Stimulated activated effector memory CD8-positive, alpha-beta T cell treated with anti-CD3 and anti-CD28 coated beads, Interleukin-12 subunit alpha, Interleukin-12 subunit beta, amount 100 ng/mL, for 72 hours (primary cell): ENCODE measurements around the gene ERO1A.
A peak's percentile ranks its signal among the peaks of the same experiment; 100 is the strongest.

Experiments used
- ATAC-seq: fragments of 150-1000 bp; cut with Tn5 transposase; 2 replicates; pipeline ENCODE4 v1.10.0; 2021
- DNase-seq, 2 donors: peaks; one replicate each; pipeline ENCODE4 v3.0.0; 2021 to 2022; ENCODE audit warnings: low spot score in 2 of 2
- H3K27ac Mint-ChIP-seq: one replicate; pipeline ENCODE4 v1.8.0; 2022; ENCODE audit warnings: mild to moderate bottlenecking, mixed read lengths
- H3K36me3 Mint-ChIP-seq: one replicate; pipeline ENCODE4 v1.8.0; 2022; ENCODE audit warnings: mild to moderate bottlenecking, mixed read lengths
- H3K4me1 Mint-ChIP-seq: one replicate; pipeline ENCODE4 v1.8.0; 2022; ENCODE audit warnings: mixed read lengths
- H3K4me3 Mint-ChIP-seq: one replicate; pipeline ENCODE4 v1.8.0; 2022; ENCODE audit warnings: mild to moderate bottlenecking, mixed read lengths
- H3K9me3 Mint-ChIP-seq: one replicate; pipeline ENCODE4 v1.8.0; 2022; ENCODE audit warnings: mixed read lengths

The ERO1A gene

GRCh38 chr14:52678591-52678990 is 16.8 kb downstream of the ERO1A start:
- ATAC-seq = no peak
- no peak for DNase-seq
- Mint-ChIP-seq H3K4me3 (no peak overlapping the region), H3K4me1 (no peaks in the 10 kb centered on the region), H3K36me3 (peaks cover 99% of the 10 kb centered on the region), H3K27ac (no peak overlapping the region), H3K9me3 (no peaks in the 10 kb centered on the region)

- H3K4me3 Mint-ChIP-seq = no peak overlapping the region
- H3K27ac Mint-ChIP-seq = no peak overlapping the region
- ATAC-seq = no peak
- H3K4me1 Mint-ChIP-seq = no peaks in the 10 kb centered on the region
- DNase-seq = no peak
- no peaks in the 10 kb centered on the region for H3K9me3 Mint-ChIP-seq
- peaks cover 99% of the 10 kb centered on the region for H3K36me3 Mint-ChIP-seq
These were observed 31.5 kb downstream of the ERO1A start for GRCh38 chr14:52663850-52664249.

- Mint-ChIP-seq H3K27ac (no peak overlapping the region), H3K36me3 (peaks cover 100% of the 10 kb centered on the region), H3K4me1 (no peaks in the 10 kb centered on the region), H3K9me3 (no peaks in the 10 kb centered on the region), H3K4me3 (no peak overlapping the region)
- DNase-seq (no peak), ATAC-seq (peak; percentile 58)
These were observed 34.0 kb downstream of the ERO1A start for GRCh38 chr14:52661314-52661713.

- H3K36me3 Mint-ChIP-seq = peaks cover 100% of the 10 kb centered on the region
These were observed 34.5 kb downstream of the ERO1A start for GRCh38 chr14:52660832-52661231.

GRCh38 chr14:52660325-52660724 is 35.0 kb downstream of the ERO1A start:
- no peaks in the 10 kb centered on the region for H3K4me1 Mint-ChIP-seq
- H3K27ac Mint-ChIP-seq = no peak overlapping the region
- H3K4me3 Mint-ChIP-seq = no peak overlapping the region
- no peak for ATAC-seq
- DNase-seq = no peak
- H3K36me3 Mint-ChIP-seq = peaks cover 100% of the 10 kb centered on the region
- no peaks in the 10 kb centered on the region for H3K9me3 Mint-ChIP-seq

More at GRCh38 chr14:52660832-52661231, 34.5 kb downstream of the ERO1A start:
- ATAC-seq = no peak
- no peak overlapping the region for H3K4me3 Mint-ChIP-seq
- DNase-seq = no peak
- H3K27ac Mint-ChIP-seq = no peak overlapping the region
- no peaks in the 10 kb centered on the region for H3K9me3 Mint-ChIP-seq
- no peaks in the 10 kb centered on the region for H3K4me1 Mint-ChIP-seq

- no peak for ATAC-seq
- Mint-ChIP-seq H3K36me3 (peaks cover 100% of the 10 kb centered on the region), H3K9me3 (no peaks in the 10 kb centered on the region)
These were observed 38.5 kb downstream of the ERO1A start for GRCh38 chr14:52656905-52657304.

GRCh38 chr14:52650774-52651173 is 44.6 kb downstream of the ERO1A start:
- Mint-ChIP-seq H3K9me3 (no peaks in the 10 kb centered on the region), H3K36me3 (peaks cover 100% of the 10 kb centered on the region), H3K4me1 (no peaks in the 10 kb centered on the region), H3K4me3 (no peak overlapping the region), H3K27ac (no peak overlapping the region)
- ATAC-seq (no peak), DNase-seq (no peak)

More at GRCh38 chr14:52656905-52657304, 38.5 kb downstream of the ERO1A start:
- Mint-ChIP-seq H3K4me3 (no peak overlapping the region), H3K4me1 (no peaks in the 10 kb centered on the region), H3K27ac (no peak overlapping the region)
- DNase-seq = no peak

- ATAC-seq (no peak), DNase-seq (no peak)
- Mint-ChIP-seq H3K9me3 (no peaks in the 10 kb centered on the region), H3K36me3 (peaks cover 100% of the 10 kb centered on the region), H3K27ac (no peak overlapping the region), H3K4me3 (no peak overlapping the region), H3K4me1 (no peaks in the 10 kb centered on the region)
These were observed 45.8 kb downstream of the ERO1A start for GRCh38 chr14:52649511-52649910.

- DNase-seq (no peak), ATAC-seq (no peak)
- Mint-ChIP-seq H3K27ac (no peak overlapping the region), H3K9me3 (peaks cover 6% of the 10 kb centered on the region), H3K36me3 (peaks cover 73% of the 10 kb centered on the region), H3K4me3 (no peak overlapping the region), H3K4me1 (peaks cover 11% of the 10 kb centered on the region)
These were observed 53.6 kb downstream of the ERO1A start for GRCh38 chr14:52641745-52642144.

GRCh38 chr14:52640137-52640536 is 55.2 kb downstream of the ERO1A start:
- peaks cover 11% of the 10 kb centered on the region for H3K4me1 Mint-ChIP-seq
- H3K27ac Mint-ChIP-seq = peak overlapping the region; percentile 7
- ATAC-seq = peak; percentile 74
- H3K4me3 Mint-ChIP-seq = no peak overlapping the region
- H3K36me3 Mint-ChIP-seq = peaks cover 57% of the 10 kb centered on the region
- DNase-seq = no peak
- peaks cover 6% of the 10 kb centered on the region for H3K9me3 Mint-ChIP-seq

GRCh38 chr14:52619687-52620086 is 75.7 kb downstream of the ERO1A start:
- Mint-ChIP-seq H3K4me3 (no peak overlapping the region), H3K36me3 (no peaks in the 10 kb centered on the region), H3K9me3 (no peaks in the 10 kb centered on the region), H3K4me1 (no peaks in the 10 kb centered on the region), H3K27ac (no peak overlapping the region)
- ATAC-seq (no peak), DNase-seq (no peak)

- Mint-ChIP-seq H3K4me3 (no peak overlapping the region), H3K36me3 (no peaks in the 10 kb centered on the region), H3K9me3 (no peaks in the 10 kb centered on the region), H3K4me1 (no peaks in the 10 kb centered on the region), H3K27ac (no peak overlapping the region)
- no peak for ATAC-seq
- DNase-seq = no peak
These were observed 76.8 kb downstream of the ERO1A start for GRCh38 chr14:52618602-52619001.

GRCh38 chr14:52610187-52610586 is 85.2 kb downstream of the ERO1A start:
- no peak overlapping the region for H3K4me3 Mint-ChIP-seq
- no peaks in the 10 kb centered on the region for H3K4me1 Mint-ChIP-seq
- no peaks in the 10 kb centered on the region for H3K9me3 Mint-ChIP-seq
- no peak overlapping the region for H3K27ac Mint-ChIP-seq
- no peak for ATAC-seq
- DNase-seq = no peak
- H3K36me3 Mint-ChIP-seq = no peaks in the 10 kb centered on the region

GRCh38 chr14:52609445-52610044 is 85.8 kb downstream of the ERO1A start:
- H3K27ac Mint-ChIP-seq = no peak overlapping the region
- no peaks in the 10 kb centered on the region for H3K9me3 Mint-ChIP-seq
- DNase-seq (no peak), ATAC-seq (no peak)
- no peaks in the 10 kb centered on the region for H3K4me1 Mint-ChIP-seq
- H3K36me3 Mint-ChIP-seq = no peaks in the 10 kb centered on the region
- no peak overlapping the region for H3K4me3 Mint-ChIP-seq

- ATAC-seq = no peak
- Mint-ChIP-seq H3K9me3 (no peaks in the 10 kb centered on the region), H3K4me1 (no peaks in the 10 kb centered on the region)
These were observed 88.3 kb downstream of the ERO1A start for GRCh38 chr14:52607061-52607460.

GRCh38 chr14:52602131-52602530 is 93.2 kb downstream of the ERO1A start:
- Mint-ChIP-seq H3K27ac (no peak overlapping the region), H3K4me3 (no peak overlapping the region), H3K9me3 (no peaks in the 10 kb centered on the region), H3K4me1 (no peaks in the 10 kb centered on the region), H3K36me3 (no peaks in the 10 kb centered on the region)
- DNase-seq = no peak
- no peak for ATAC-seq

More at GRCh38 chr14:52607061-52607460, 88.3 kb downstream of the ERO1A start:
- no peak overlapping the region for H3K27ac Mint-ChIP-seq
- H3K36me3 Mint-ChIP-seq = no peaks in the 10 kb centered on the region
- no peak overlapping the region for H3K4me3 Mint-ChIP-seq
- no peak for DNase-seq

- no peaks in the 10 kb centered on the region for H3K36me3 Mint-ChIP-seq
- ATAC-seq (no peak), DNase-seq (no peak)
- H3K27ac Mint-ChIP-seq = no peak overlapping the region
- H3K4me3 Mint-ChIP-seq = no peak overlapping the region
- no peaks in the 10 kb centered on the region for H3K4me1 Mint-ChIP-seq
- peaks cover 2% of the 10 kb centered on the region for H3K9me3 Mint-ChIP-seq
These were observed 95.4 kb downstream of the ERO1A start for GRCh38 chr14:52599974-52600373.
